HEK293 (cell line): ENCODE results near the gene TCIRG1.

Experiments
- CTCF ChIA-PET: fragments of 350-600 bp; formaldehyde crosslinking; extraction: SDS; loops from one replicate; lab custom pipeline; 2021; ENCODE audit warnings: antibody characterized with exemption; lab: Yijun Ruan, JAX
- POLR2A ChIA-PET: fragments of 300-600 bp; formaldehyde crosslinking; extraction: SDS; loops from one replicate; lab custom pipeline; 2020; ENCODE audit warnings: antibody characterized with exemption, inconsistent platforms; lab: Yijun Ruan, JAX
- H3K27ac ChIP-seq: fragments of 200-500 bp; sonication (Bioruptor generic); 2 replicates; pipeline ENCODE4 v1.5.1; 2014; ENCODE audit warnings: low read depth, low read length, control low read depth, inconsistent platforms; ENCODE audit errors: extremely low read depth
- H3K36me3 ChIP-seq, 2 experiments: fragments of 200-500 bp in 1 of 2; sonication (Bioruptor generic) in 1 of 2; 1 replicate in 1 of 2; 2 replicates in 1 of 2; pipeline ENCODE4 v1.5.1; 2014 to 2017; ENCODE audit warnings: inconsistent platforms in 2 of 2, low read length in 2 of 2; ENCODE audit not compliant: control insufficient read depth in 2 of 2, insufficient read depth in 1 of 2
- H3K4me1 ChIP-seq: fragments of 200-500 bp; sonication (Bioruptor generic); 2 replicates; pipeline ENCODE4 v1.5.1; 2014; ENCODE audit warnings: mild to moderate bottlenecking, low read length, inconsistent platforms; ENCODE audit not compliant: control insufficient read depth, insufficient read depth
- H3K4me3 ChIP-seq: 2 replicates; pipeline ENCODE4 v1.5.1; 2011; ENCODE audit warnings: low read depth, mild to moderate bottlenecking, control low read depth, low read length, moderate library complexity
- H3K9me3 ChIP-seq: fragments of 200-500 bp; sonication (Bioruptor generic); 2 replicates; pipeline ENCODE4 v1.5.1; 2014; ENCODE audit warnings: low read depth, low read length, inconsistent platforms; ENCODE audit not compliant: control insufficient read depth, insufficient read depth
- FEZF1 ChIP-seq: fragments of 450-650 bp; formaldehyde crosslinking; IDR thresholded peaks from 2 replicates; pipeline ENCODE4 v1.5.1; 2016; ENCODE audit warnings: missing biosample characterization, missing genetic modification characterization
- GLIS2 ChIP-seq: fragments of 450-650 bp; formaldehyde crosslinking; IDR thresholded peaks from 2 replicates; pipeline ENCODE4 v1.5.1; 2016; ENCODE audit warnings: missing biosample characterization, missing genetic modification characterization
- SETDB1 ChIP-seq: IDR thresholded peaks from one replicate; pipeline ENCODE4 v1.6.1; 2017; ENCODE audit warnings: mild to moderate bottlenecking, low read length, moderate library complexity, mixed read lengths; ENCODE audit not compliant: insufficient read length
- ZEB2 ChIP-seq: fragments of 450-650 bp; formaldehyde crosslinking; IDR thresholded peaks from 2 replicates; pipeline ENCODE4 v1.5.1; 2016; ENCODE audit warnings: missing biosample characterization, missing genetic modification characterization
- ZNF146 ChIP-seq: fragments of 450-650 bp; formaldehyde crosslinking; IDR thresholded peaks from 2 replicates; pipeline ENCODE4 v1.5.1; 2016; ENCODE audit warnings: missing biosample characterization, missing genetic modification characterization
- ZNF175 ChIP-seq: fragments of 450-650 bp; formaldehyde crosslinking; IDR thresholded peaks from 2 replicates; pipeline ENCODE4 v1.5.1; 2016; ENCODE audit warnings: missing biosample characterization, missing genetic modification characterization
- ZNF2 ChIP-seq: fragments of 450-650 bp; formaldehyde crosslinking; IDR thresholded peaks from 2 replicates; pipeline ENCODE4 v1.5.1; 2016; ENCODE audit warnings: missing biosample characterization, missing genetic modification characterization
- ZNF433 ChIP-seq: fragments of 450-650 bp; formaldehyde crosslinking; IDR thresholded peaks from 2 replicates; pipeline ENCODE4 v1.5.1; 2016; ENCODE audit warnings: missing biosample characterization, missing genetic modification characterization, low read depth
- ZNF561 ChIP-seq: fragments of 450-650 bp; IDR thresholded peaks from 2 replicates; pipeline ENCODE4 v1.5.1; 2018; ENCODE audit warnings: missing biosample characterization, missing genetic modification characterization, borderline replicate concordance
- ZNF629 ChIP-seq: fragments of 450-650 bp; formaldehyde crosslinking; IDR thresholded peaks from 2 replicates; pipeline ENCODE4 v1.5.1; 2017; ENCODE audit warnings: missing biosample characterization, missing genetic modification characterization
- ZNF670 ChIP-seq: fragments of 450-650 bp; formaldehyde crosslinking; IDR thresholded peaks from 2 replicates; pipeline ENCODE4 v1.5.1; 2016; ENCODE audit warnings: missing biosample characterization, missing genetic modification characterization, low read depth
- ZNF677 ChIP-seq: fragments of 450-650 bp; IDR thresholded peaks from 2 replicates; pipeline ENCODE4 v1.5.0; 2018; ENCODE audit warnings: missing biosample characterization, mild to moderate bottlenecking, missing genetic modification characterization, moderate library complexity
- TF ChIP-seq, protein P1 (sequence below): fragments of 450-650 bp; formaldehyde crosslinking; IDR thresholded peaks from 2 replicates; pipeline ENCODE4 v1.5.1; 2016; ENCODE audit warnings: missing biosample characterization, missing genetic modification characterization
- TF ChIP-seq, protein P2 (sequence below): fragments of 450-650 bp; formaldehyde crosslinking; IDR thresholded peaks from 2 replicates; pipeline ENCODE4 v1.5.1; 2016; ENCODE audit warnings: missing biosample characterization, missing genetic modification characterization
- TF ChIP-seq, protein P3 (sequence below): fragments of 450-650 bp; formaldehyde crosslinking; IDR thresholded peaks from 2 replicates; pipeline ENCODE4 v1.5.1; 2016; ENCODE audit warnings: missing biosample characterization, missing genetic modification characterization
- TF ChIP-seq, protein P4 (sequence below): fragments of 450-650 bp; formaldehyde crosslinking; IDR thresholded peaks from 2 replicates; pipeline ENCODE4 v1.5.0; 2017; ENCODE audit warnings: missing biosample characterization, missing genetic modification characterization, borderline replicate concordance
- TF ChIP-seq, protein P5 (sequence below): fragments of 450-650 bp; formaldehyde crosslinking; IDR thresholded peaks from 2 replicates; pipeline ENCODE4 v1.5.1; 2016; ENCODE audit warnings: missing biosample characterization, missing genetic modification characterization
- TF ChIP-seq, protein P6 (sequence below): fragments of 450-650 bp; formaldehyde crosslinking; IDR thresholded peaks from 2 replicates; pipeline ENCODE4 v1.5.1; 2016; ENCODE audit warnings: missing biosample characterization, missing genetic modification characterization

The TCIRG1 gene

DNA sequence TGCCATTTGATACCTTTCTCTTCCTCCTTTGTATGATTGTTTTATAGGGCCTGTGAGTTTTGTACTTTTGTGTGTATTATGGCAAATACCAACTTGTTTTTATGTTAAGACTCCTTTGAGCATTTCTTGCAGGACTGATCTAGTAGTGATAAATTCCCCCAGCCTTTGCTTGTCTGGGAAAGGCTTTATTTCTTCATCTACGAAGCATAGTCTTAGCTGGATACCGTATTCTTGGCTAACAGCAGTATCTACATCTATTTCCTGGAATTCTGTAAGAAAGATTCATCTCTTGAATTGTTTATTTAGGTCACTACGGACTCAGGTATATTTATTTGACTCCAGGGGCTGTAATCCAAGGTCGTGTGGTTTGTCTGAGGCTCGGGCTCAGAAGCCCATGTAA lies 14.3 kb upstream of the TCIRG1 start:
- POLR2A ChIA-PET: interaction anchor here (1.0 to 1.3 kb wide), 2 partner anchors 14 to 16 kb away, joined by 3 to 4 read pairs; partner anchors contain the start of gene ALDH3B1
- no peak overlapping the region for H3K4me3 ChIP-seq

DNA sequence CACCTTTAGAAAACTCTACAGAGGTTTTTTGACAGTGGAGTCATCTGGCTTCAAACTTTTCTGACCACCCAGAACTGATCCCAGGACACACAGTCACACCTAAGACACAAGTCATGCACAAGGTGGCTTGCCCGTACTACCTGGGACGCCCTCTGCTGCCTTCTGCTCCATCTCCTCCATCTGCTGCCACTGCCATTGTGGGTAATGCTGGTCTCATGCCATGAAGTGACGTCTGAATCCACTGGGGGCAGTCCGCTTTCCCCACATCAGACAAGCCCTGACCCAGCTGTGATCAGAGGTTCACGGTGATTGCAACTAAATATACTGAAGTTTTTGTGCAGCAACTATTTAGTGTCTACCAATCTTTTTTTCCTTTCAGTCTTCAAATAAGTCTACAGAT lies 13.8 kb upstream of the TCIRG1 start:
- no peak for TF ChIP-seq ZNF175
- TF ChIP-seq, protein P1, sequence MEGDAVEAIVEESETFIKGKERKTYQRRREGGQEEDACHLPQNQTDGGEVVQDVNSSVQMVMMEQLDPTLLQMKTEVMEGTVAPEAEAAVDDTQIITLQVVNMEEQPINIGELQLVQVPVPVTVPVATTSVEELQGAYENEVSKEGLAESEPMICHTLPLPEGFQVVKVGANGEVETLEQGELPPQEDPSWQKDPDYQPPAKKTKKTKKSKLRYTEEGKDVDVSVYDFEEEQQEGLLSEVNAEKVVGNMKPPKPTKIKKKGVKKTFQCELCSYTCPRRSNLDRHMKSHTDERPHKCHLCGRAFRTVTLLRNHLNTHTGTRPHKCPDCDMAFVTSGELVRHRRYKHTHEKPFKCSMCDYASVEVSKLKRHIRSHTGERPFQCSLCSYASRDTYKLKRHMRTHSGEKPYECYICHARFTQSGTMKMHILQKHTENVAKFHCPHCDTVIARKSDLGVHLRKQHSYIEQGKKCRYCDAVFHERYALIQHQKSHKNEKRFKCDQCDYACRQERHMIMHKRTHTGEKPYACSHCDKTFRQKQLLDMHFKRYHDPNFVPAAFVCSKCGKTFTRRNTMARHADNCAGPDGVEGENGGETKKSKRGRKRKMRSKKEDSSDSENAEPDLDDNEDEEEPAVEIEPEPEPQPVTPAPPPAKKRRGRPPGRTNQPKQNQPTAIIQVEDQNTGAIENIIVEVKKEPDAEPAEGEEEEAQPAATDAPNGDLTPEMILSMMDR (tag by site-specific recombination): peak; percentile 32; the same call in 1 of the 2 replicates
- Histone ChIP-seq H3K36me3 (peaks cover 0 to 18% of the 10 kb centered on the region in 2 experiments; a peak in 1 of 3 replicates), H3K4me3 (no peak overlapping the region), H3K9me3 (no peaks in the 10 kb centered on the region), H3K4me1 (no peaks in the 10 kb centered on the region), H3K27ac (no peak overlapping the region)
- ChIA-PET POLR2A (interaction anchor here (1.0 to 1.3 kb wide), 2 partner anchors 15 kb away, joined by 3 to 4 read pairs; partner anchors contain the start of gene ALDH3B1), CTCF (interaction anchor here (0.6 kb wide), 1 partner anchor 291 kb away, joined by 3 read pairs; no protein-coding TSS in a partner anchor)

More for the DNA sequence above, 14.3 kb upstream of the TCIRG1 start:
- Histone ChIP-seq H3K9me3 (no peaks in the 10 kb centered on the region), H3K36me3 (peaks cover 0 to 18% of the 10 kb centered on the region in 2 experiments; a peak in 1 of 3 replicates), H3K4me1 (no peaks in the 10 kb centered on the region), H3K27ac (no peak overlapping the region)
- TF ChIP-seq, protein P2, sequence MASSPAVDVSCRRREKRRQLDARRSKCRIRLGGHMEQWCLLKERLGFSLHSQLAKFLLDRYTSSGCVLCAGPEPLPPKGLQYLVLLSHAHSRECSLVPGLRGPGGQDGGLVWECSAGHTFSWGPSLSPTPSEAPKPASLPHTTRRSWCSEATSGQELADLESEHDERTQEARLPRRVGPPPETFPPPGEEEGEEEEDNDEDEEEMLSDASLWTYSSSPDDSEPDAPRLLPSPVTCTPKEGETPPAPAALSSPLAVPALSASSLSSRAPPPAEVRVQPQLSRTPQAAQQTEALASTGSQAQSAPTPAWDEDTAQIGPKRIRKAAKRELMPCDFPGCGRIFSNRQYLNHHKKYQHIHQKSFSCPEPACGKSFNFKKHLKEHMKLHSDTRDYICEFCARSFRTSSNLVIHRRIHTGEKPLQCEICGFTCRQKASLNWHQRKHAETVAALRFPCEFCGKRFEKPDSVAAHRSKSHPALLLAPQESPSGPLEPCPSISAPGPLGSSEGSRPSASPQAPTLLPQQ (tag by site-specific recombination): no peak
- TF ChIP-seq, protein P3, sequence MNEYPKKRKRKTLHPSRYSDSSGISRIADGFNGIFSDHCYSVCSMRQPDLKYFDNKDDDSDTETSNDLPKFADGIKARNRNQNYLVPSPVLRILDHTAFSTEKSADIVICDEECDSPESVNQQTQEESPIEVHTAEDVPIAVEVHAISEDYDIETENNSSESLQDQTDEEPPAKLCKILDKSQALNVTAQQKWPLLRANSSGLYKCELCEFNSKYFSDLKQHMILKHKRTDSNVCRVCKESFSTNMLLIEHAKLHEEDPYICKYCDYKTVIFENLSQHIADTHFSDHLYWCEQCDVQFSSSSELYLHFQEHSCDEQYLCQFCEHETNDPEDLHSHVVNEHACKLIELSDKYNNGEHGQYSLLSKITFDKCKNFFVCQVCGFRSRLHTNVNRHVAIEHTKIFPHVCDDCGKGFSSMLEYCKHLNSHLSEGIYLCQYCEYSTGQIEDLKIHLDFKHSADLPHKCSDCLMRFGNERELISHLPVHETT (tag by site-specific recombination): no peak
- no peak for TF ChIP-seq ZNF561
- TF ChIP-seq, protein P4, sequence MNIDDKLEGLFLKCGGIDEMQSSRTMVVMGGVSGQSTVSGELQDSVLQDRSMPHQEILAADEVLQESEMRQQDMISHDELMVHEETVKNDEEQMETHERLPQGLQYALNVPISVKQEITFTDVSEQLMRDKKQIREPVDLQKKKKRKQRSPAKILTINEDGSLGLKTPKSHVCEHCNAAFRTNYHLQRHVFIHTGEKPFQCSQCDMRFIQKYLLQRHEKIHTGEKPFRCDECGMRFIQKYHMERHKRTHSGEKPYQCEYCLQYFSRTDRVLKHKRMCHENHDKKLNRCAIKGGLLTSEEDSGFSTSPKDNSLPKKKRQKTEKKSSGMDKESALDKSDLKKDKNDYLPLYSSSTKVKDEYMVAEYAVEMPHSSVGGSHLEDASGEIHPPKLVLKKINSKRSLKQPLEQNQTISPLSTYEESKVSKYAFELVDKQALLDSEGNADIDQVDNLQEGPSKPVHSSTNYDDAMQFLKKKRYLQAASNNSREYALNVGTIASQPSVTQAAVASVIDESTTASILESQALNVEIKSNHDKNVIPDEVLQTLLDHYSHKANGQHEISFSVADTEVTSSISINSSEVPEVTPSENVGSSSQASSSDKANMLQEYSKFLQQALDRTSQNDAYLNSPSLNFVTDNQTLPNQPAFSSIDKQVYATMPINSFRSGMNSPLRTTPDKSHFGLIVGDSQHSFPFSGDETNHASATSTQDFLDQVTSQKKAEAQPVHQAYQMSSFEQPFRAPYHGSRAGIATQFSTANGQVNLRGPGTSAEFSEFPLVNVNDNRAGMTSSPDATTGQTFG (tag by site-specific recombination): no peak
- TF ChIP-seq ZNF677 (tag by site-specific recombination): 0 out of 2 replicates have a peak, but pooled peaks have one; percentile 19
- TF ChIP-seq ZNF629 (tag by site-specific recombination): no peak
- no peak for TF ChIP-seq ZNF146 (tag by site-specific recombination)
- TF ChIP-seq ZNF433 (tag by site-specific recombination): no peak
- no peak for TF ChIP-seq ZEB2 (tag by site-specific recombination)
- no peak for TF ChIP-seq FEZF1 (tag by site-specific recombination)
- TF ChIP-seq SETDB1: peak; percentile 96
- TF ChIP-seq, protein P5, sequence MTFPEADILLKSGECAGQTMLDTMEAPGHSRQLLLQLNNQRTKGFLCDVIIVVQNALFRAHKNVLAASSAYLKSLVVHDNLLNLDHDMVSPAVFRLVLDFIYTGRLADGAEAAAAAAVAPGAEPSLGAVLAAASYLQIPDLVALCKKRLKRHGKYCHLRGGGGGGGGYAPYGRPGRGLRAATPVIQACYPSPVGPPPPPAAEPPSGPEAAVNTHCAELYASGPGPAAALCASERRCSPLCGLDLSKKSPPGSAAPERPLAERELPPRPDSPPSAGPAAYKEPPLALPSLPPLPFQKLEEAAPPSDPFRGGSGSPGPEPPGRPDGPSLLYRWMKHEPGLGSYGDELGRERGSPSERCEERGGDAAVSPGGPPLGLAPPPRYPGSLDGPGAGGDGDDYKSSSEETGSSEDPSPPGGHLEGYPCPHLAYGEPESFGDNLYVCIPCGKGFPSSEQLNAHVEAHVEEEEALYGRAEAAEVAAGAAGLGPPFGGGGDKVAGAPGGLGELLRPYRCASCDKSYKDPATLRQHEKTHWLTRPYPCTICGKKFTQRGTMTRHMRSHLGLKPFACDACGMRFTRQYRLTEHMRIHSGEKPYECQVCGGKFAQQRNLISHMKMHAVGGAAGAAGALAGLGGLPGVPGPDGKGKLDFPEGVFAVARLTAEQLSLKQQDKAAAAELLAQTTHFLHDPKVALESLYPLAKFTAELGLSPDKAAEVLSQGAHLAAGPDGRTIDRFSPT (tag by site-specific recombination): no peak
- TF ChIP-seq, protein P6, sequence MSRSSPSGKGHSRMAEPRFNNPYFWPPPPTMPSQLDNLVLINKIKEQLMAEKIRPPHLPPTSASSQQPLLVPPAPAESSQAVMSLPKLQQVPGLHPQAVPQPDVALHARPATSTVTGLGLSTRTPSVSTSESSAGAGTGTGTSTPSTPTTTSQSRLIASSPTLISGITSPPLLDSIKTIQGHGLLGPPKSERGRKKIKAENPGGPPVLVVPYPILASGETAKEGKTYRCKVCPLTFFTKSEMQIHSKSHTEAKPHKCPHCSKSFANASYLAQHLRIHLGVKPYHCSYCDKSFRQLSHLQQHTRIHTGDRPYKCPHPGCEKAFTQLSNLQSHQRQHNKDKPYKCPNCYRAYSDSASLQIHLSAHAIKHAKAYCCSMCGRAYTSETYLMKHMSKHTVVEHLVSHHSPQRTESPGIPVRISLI (tag by site-specific recombination): no peak
- TF ChIP-seq ZNF2 (tag by site-specific recombination): no peak
- TF ChIP-seq GLIS2 (tag by site-specific recombination): no peak
- no peak for TF ChIP-seq ZNF670 (tag by site-specific recombination)
- CTCF ChIA-PET: interaction anchor here (0.6 kb wide), 1 partner anchor 86 kb away, joined by 3 read pairs; no protein-coding TSS in a partner anchor
